CD14-positive monocyte (primary cell): ENCODE results near the gene TRDN. TPM values are rescaled to one million over a fixed set of nuclear protein-coding genes. Genes with fewer than 3 reads are reported as not detected.

ENCODE experiments used
- DNase-seq, 3 donors: peaks; one replicate each; pipeline ENCODE4 v3.0.0-alpha.2; 2011 to 2022
- H2AFZ ChIP-seq: 2 replicates; pipeline ENCODE4 v1.6.0; 2012; ENCODE audit warnings: mild to moderate bottlenecking, low read depth, low read length, inconsistent platforms; ENCODE audit not compliant: insufficient read depth, poor library complexity, severe bottlenecking
- H3K27ac ChIP-seq, 2 donors: 1 replicate in 1 of 2; 2 replicates in 1 of 2; pipeline ENCODE4 v1.5.1; 2012 to 2013; ENCODE audit warnings: low read length in 2 of 2, control low read depth in 1 of 2, inconsistent platforms in 1 of 2, low read depth in 1 of 2, mild to moderate bottlenecking in 1 of 2
- H3K27me3 ChIP-seq, 2 donors: one replicate each; pipeline versions ENCODE4 v1.6.0 to v1.6.1; 2011 to 2013; ENCODE audit warnings: low read length in 2 of 2; ENCODE audit not compliant: control insufficient read depth in 2 of 2, insufficient read depth in 2 of 2
- H3K36me3 ChIP-seq, 2 donors: replicated peaks in 1 of 2; 1 replicate in 1 of 2; 2 replicates in 1 of 2; pipeline versions ENCODE4 v1.5.1 to v1.6.1; 2012 to 2013; ENCODE audit warnings: low read length in 2 of 2, control low read depth in 1 of 2, inconsistent platforms in 1 of 2, mild to moderate bottlenecking in 1 of 2; ENCODE audit not compliant: insufficient read depth in 2 of 2, control insufficient read depth in 1 of 2
- H3K4me1 ChIP-seq, 2 donors: 1 replicate in 1 of 2; 2 replicates in 1 of 2; pipeline versions ENCODE4 v1.5.1 to v1.6.1; 2012 to 2013; ENCODE audit warnings: low read length in 2 of 2, control low read depth in 1 of 2, inconsistent platforms in 1 of 2, mild to moderate bottlenecking in 1 of 2, moderate library complexity in 1 of 2; ENCODE audit not compliant: insufficient read depth in 2 of 2, control insufficient read depth in 1 of 2
- H3K4me2 ChIP-seq: replicated peaks from 2 replicates; pipeline ENCODE3; 2012; ENCODE audit warnings: low read length, moderate library complexity, mild to moderate bottlenecking; ENCODE audit not compliant: poor library complexity, severe bottlenecking; ENCODE audit errors: extremely low read depth
- H3K4me3 ChIP-seq, 3 experiments: fragments of 200-600 bp in 1 of 3; sonication (generic) in 1 of 3; replicated peaks in 1 of 3; 1 replicate in 2 of 3; 2 replicates in 1 of 3; pipeline ENCODE4 v1.5.1; 2011 to 2013; ENCODE audit warnings: low read length in 3 of 3, mild to moderate bottlenecking in 3 of 3, control low read depth in 2 of 3, low read depth in 2 of 3, inconsistent platforms in 1 of 3, moderate library complexity in 1 of 3
- H3K79me2 ChIP-seq: 2 replicates; pipeline ENCODE4 v1.6.0; 2012; ENCODE audit warnings: mild to moderate bottlenecking, control low read depth, inconsistent platforms, low read length, moderate library complexity; ENCODE audit not compliant: insufficient read depth
- H3K9ac ChIP-seq: 2 replicates; pipeline ENCODE4 v1.6.0; 2017; ENCODE audit warnings: low read length, mild to moderate bottlenecking; ENCODE audit not compliant: insufficient read depth, poor library complexity, severe bottlenecking
- H3K9me3 ChIP-seq, 2 donors: replicated peaks in 1 of 2; 1 replicate in 1 of 2; 2 replicates in 1 of 2; pipeline versions ENCODE4 v1.5.1 to v1.6.1; 2012 to 2013; ENCODE audit warnings: low read length in 2 of 2, control low read depth in 1 of 2; ENCODE audit not compliant: control insufficient read depth in 1 of 2, insufficient read depth in 1 of 2
- H4K20me1 ChIP-seq: 2 replicates; pipeline ENCODE4 v1.6.0; 2012; ENCODE audit warnings: mild to moderate bottlenecking, low read length, control low read depth, moderate library complexity; ENCODE audit not compliant: insufficient read depth
- H3K27ac Mint-ChIP-seq, 7 donors: one replicate each; pipeline ENCODE4 v1.8.0; 2020; ENCODE audit warnings: mild to moderate bottlenecking in 7 of 7, mixed read lengths in 7 of 7, moderate library complexity in 6 of 7, inconsistent platforms in 2 of 7
- H3K27me3 Mint-ChIP-seq, 3 donors: one replicate each; pipeline ENCODE4 v1.8.0; 2021 to 2022; ENCODE audit warnings: low read depth in 3 of 3, mild to moderate bottlenecking in 3 of 3, mixed read lengths in 3 of 3, moderate library complexity in 3 of 3, inconsistent platforms in 1 of 3
- H3K36me3 Mint-ChIP-seq, 2 donors: one replicate each; pipeline ENCODE4 v1.8.0; 2020; ENCODE audit warnings: mixed read lengths in 2 of 2, inconsistent platforms in 1 of 2, mild to moderate bottlenecking in 1 of 2
- H3K4me1 Mint-ChIP-seq: one replicate; pipeline ENCODE4 v1.8.0; 2020; ENCODE audit warnings: mild to moderate bottlenecking, mixed read lengths
- H3K4me3 Mint-ChIP-seq, 2 donors: one replicate each; pipeline ENCODE4 v1.8.0; 2020; ENCODE audit warnings: mild to moderate bottlenecking in 2 of 2, mixed read lengths in 2 of 2, moderate library complexity in 1 of 2
- H3K9me3 Mint-ChIP-seq, 7 donors: one replicate each; pipeline ENCODE4 v1.8.0; 2020 to 2022; ENCODE audit warnings: mixed read lengths in 7 of 7, mild to moderate bottlenecking in 6 of 7, moderate library complexity in 6 of 7, inconsistent platforms in 2 of 7
- WGBS: methylation state at CpG from one replicate; pipeline ENCODE4 v1.1.5; 2013; ENCODE audit warnings: missing lambda C conversion rate; ENCODE audit not compliant: insufficient coverage; 5-methylcytosine and 5-hydroxymethylcytosine counted together
- intact Hi-C, 2 donors: fragments of 100-400 bp; cut with micrococcal nuclease; formaldehyde crosslinking; loops; one replicate each; pipeline versions ENCODE4 v1.15.0 to v1.15.1; 2023
- polyA plus RNA-seq, 3 donors: library from polyadenylated mRNA; depleted of rRNA in 1 of 3; unstranded in 2 of 3; stranded (reverse) in 1 of 3; fragments of 300-500 nt in 2 of 3; fragments of >200 nt in 1 of 3; fragmentation: Illumina TruSeq in 2 of 3; gene quantifications; 1 replicate in 2 of 3; 2 replicates in 1 of 3; pipeline ENCODE4 v1.2.3, GENCODE V29; 2012 to 2021
- TF ChIP-seq, protein P1 (sequence below): fragments of 200-600 bp; IDR thresholded peaks from one replicate; pipeline ENCODE4 v1.8.0; 2022; ENCODE audit warnings: antibody characterized with exemption, mild to moderate bottlenecking

The TRDN gene
- polyA plus RNA-seq, 3 donors: not detected

DNA sequence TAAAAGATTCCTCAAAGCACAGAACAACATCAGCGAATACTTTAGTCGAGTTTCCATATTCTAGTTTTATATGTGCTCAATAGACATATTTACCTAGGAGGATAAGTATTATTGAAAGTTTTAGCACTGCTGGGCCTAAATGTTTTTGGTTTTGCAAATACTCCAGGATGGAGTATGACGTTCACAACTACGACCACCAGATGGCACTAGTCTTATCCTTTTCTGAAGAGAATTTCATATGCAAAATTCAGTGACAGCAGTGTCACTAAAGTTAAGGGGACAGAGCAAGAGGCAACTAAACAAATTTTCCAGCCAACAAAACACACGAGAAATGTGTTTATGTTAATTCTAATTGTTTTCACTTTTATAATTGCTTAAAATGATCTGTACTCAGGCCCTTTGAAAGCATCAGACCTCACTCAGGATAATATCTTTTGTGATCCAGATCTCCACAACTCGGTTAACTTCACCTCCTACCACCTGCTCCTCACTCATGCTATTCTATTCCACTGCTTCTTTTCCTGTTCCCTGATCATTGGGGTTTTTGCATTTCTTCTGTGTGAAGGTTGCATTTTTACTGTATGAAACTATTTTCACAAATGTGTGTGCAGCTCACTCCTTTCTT is 220.8 kb downstream of the TRDN start:
- H3K9me3 Mint-ChIP-seq: no peaks in the 10 kb centered on the region
- Histone ChIP-seq H3K4me2 (no peak overlapping the region), H3K36me3 (no peaks in the 10 kb centered on the region), H4K20me1 (no peaks in the 10 kb centered on the region), H3K9me3 (no peaks in the 10 kb centered on the region), H3K9ac (no peak overlapping the region), H3K27me3 (no peaks in the 10 kb centered on the region), H3K4me1 (no peaks in the 10 kb centered on the region), H3K4me3 (no peak overlapping the region), H2AFZ (no peak overlapping the region), H3K79me2 (no peaks in the 10 kb centered on the region), H3K27ac (no peak overlapping the region)
- H3K27ac Mint-ChIP-seq: no peak overlapping the region
- peak in 1 of 3 donors; percentile 9 for DNase-seq
- peaks cover 0 to 2% (median 0%) of the 10 kb centered on the region in 3 donors for H3K27me3 Mint-ChIP-seq
- H3K4me1 Mint-ChIP-seq: no peaks in the 10 kb centered on the region
- 100% methylated on average over 1 of the region's 6 CpGs for WGBS
- intact Hi-C loops: no loop called here
- TF ChIP-seq, protein P1, sequence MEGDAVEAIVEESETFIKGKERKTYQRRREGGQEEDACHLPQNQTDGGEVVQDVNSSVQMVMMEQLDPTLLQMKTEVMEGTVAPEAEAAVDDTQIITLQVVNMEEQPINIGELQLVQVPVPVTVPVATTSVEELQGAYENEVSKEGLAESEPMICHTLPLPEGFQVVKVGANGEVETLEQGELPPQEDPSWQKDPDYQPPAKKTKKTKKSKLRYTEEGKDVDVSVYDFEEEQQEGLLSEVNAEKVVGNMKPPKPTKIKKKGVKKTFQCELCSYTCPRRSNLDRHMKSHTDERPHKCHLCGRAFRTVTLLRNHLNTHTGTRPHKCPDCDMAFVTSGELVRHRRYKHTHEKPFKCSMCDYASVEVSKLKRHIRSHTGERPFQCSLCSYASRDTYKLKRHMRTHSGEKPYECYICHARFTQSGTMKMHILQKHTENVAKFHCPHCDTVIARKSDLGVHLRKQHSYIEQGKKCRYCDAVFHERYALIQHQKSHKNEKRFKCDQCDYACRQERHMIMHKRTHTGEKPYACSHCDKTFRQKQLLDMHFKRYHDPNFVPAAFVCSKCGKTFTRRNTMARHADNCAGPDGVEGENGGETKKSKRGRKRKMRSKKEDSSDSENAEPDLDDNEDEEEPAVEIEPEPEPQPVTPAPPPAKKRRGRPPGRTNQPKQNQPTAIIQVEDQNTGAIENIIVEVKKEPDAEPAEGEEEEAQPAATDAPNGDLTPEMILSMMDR: peak; percentile 71
- no peak overlapping the region for H3K4me3 Mint-ChIP-seq
- no peaks in the 10 kb centered on the region for H3K36me3 Mint-ChIP-seq

DNA sequence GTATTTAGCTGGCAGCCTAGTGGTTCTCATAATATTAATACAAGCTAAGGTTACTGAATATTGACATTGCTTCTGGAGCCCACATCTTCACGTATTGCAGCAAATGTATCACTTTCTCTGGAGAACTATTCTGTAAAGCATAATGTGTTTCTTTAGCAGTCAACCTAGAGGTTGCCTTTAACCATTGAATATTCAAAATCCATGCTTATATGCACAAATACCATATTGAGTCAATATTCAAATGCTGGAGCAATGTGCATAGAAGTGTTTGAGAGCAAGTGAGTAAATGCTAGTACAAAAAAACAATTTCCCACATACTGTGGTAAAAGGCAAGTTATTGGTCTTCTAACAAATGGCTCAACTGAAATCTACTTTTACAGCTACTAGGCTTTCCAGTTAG is 231.8 kb downstream of the TRDN start:
- no peak overlapping the region for H3K4me2 ChIP-seq
- H3K79me2 ChIP-seq: no peaks in the 10 kb centered on the region
- H3K27ac ChIP-seq: no peak overlapping the region
- H3K4me3 ChIP-seq: no peak overlapping the region
- Mint-ChIP-seq H3K4me3 (no peak overlapping the region), H3K9me3 (no peaks in the 10 kb centered on the region), H3K27ac (no peak overlapping the region), H3K4me1 (no peaks in the 10 kb centered on the region), H3K36me3 (no peaks in the 10 kb centered on the region), H3K27me3 (peaks cover 0 to 4% (median 0%) of the 10 kb centered on the region in 3 donors)
- TF ChIP-seq, protein P1: no peak
- H3K9me3 ChIP-seq: no peaks in the 10 kb centered on the region
- H3K27me3 ChIP-seq: no peaks in the 10 kb centered on the region
- no peak for DNase-seq
- no peaks in the 10 kb centered on the region for H3K36me3 ChIP-seq
- intact Hi-C loops: no loop called here
- no CpG with 5 or more reads among the region's 1 CpG for WGBS
- no peak overlapping the region for H2AFZ ChIP-seq
- no peaks in the 10 kb centered on the region for H3K4me1 ChIP-seq
- no peak overlapping the region for H3K9ac ChIP-seq
- H4K20me1 ChIP-seq: no peaks in the 10 kb centered on the region
